Activated effector memory CD4-positive, alpha-beta T cell treated with Interleukin-2 at 50 U/mL for 16 hours (primary cell): ENCODE results near the gene TPRG1L.
"Not testable (repeated sequence)": the region's sequence is repeated elsewhere in the genome, so short reads cannot be mapped to it uniquely, and the experiment has no call there.

ENCODE experiments used
- DNase-seq: peaks from one replicate; pipeline ENCODE4 v3.0.0-alpha.2; 2020

Gene TPRG1L

GRCh38 chr1:3624200-3625136 lies at the start of gene TPRG1L:
Gene TPRG1L, plus strand, starts transcription at chr1:3625015. Its CDS starts 58 bp downstream, at chr1:3625073.
- DNase-seq: peak; percentile 98

DNA sequence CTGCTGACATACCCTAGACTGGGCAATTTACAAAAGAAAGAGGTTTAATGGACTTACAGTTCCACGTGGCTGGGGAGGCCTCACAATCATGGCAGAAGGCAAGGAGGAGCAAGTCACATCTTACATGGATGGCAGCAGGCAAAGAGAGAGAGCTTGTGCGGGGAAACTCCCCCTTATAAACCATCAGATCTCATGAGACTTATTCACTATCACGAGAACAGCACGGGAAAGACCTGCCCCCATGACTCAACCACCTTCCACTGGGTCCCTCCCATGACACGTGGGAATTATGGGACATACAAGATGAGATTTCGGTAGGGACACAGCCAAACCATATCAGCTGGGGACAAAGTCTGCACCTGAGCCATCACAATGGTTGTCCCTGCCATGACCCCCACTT lies 49.3 kb upstream of the TPRG1L start:
- DNase-seq: not testable (repeated sequence)

GRCh38 chr1:3575993-3576392 lies 48.8 kb upstream of the TPRG1L start:
- no peak for DNase-seq

DNA sequence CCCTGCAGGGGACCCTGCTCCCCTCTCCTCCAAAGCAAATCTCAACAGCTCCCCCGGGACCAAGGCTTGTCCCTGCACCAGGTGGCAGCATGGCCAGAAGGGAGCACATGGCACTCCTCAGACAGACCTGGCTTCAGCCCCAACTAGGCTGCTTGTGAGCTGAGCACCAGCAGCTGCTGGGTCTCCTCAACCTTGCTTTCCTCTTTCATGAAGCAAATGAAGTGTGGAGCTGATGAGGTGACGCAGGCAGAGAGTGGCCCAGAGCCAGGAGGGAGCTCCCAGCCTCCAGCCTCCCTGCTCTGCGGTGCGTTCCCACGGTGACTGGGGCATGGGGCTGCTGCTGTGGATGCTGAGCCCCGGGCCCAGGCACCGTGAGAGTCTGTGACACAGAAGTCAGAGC lies 47.5 kb upstream of the TPRG1L start:
- no peak for DNase-seq

GRCh38 chr1:3577711-3578432 lies 46.9 kb upstream of the TPRG1L start:
- DNase-seq: no peak

DNA sequence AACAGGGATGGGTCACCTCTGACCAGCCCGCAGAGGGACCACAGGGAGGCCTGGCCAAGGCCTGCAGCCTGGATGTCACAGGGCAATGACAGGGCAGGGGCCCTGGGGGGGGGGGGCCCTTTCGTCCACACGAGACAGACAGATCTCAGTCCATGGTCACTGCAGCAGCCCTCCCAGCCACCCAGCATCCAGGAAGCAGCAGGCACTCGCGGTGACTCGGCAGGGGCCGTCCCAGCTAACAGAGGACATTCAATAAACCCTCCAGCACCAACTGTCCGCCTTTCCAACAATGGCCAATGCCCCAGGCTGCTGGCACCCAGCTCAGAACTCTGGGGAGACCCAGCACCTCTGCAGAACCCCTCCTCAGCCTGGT lies 46.4 kb upstream of the TPRG1L start:
- no peak for DNase-seq

DNA sequence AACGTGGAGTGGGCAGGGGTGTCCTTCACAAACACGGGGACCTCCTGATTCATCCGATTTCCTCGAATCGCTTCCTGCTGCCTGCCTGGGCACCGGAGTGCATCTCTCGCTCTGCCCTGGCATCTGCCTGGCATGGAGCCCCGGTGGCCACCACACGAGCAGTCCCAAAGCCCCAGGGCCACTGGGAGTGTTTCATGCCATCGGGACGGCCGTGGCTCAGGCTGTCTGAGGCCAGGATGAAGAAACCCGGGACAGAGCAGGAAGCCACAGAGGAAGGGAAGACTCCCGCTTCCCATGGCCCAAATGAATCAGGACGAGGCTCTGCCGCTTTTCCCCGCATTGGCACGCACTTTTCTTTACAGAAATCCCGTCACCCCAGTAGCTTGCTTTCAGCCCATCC lies 45.9 kb upstream of the TPRG1L start:
- DNase-seq: no peak

DNA sequence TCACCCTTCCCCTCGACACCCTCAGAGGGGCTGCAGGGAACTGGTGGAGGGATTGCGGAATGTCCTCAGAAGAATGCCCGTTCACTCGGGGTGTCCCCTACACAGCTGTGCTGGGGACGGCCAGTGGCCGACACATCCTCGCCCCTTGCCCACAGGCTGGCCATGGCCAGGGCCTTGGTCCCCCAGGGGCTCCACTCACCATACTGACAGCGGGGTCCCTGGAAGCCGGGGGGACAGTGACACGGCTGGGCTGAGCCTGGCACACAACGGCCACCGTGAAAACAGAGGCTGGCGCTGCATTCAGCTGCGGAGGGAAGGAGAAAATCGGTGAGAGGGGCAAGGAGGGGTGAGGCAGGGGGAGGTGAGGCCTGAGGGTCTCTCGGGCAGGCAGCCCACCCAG lies 45.2 kb upstream of the TPRG1L start:
- DNase-seq: no peak

- DNase-seq: no peak
These were observed 44.6 kb upstream of the TPRG1L start for GRCh38 chr1:3580231-3580630.

GRCh38 chr1:3581296-3582036 lies 43.3 kb upstream of the TPRG1L start:
- DNase-seq: no peak

DNA sequence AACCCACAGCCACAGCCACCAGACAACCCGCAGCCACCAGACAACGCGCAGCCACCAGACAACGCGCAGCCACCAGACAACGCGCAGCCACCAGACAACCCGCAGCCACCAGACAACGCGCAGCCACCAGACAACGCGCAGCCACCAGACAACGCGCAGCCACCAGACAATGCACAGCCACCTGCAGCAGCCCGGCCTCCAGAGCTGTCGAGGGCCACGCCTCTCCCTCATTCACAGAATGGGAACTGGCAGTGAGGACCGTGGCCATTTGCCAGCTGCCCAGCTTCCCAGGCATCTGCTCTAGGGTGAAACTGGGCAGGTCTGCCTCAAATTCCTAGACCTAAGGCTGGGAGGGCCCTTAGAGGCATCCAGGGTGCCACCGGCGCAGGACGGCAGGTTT lies 41.1 kb upstream of the TPRG1L start:
- DNase-seq: not testable (repeated sequence)

DNA sequence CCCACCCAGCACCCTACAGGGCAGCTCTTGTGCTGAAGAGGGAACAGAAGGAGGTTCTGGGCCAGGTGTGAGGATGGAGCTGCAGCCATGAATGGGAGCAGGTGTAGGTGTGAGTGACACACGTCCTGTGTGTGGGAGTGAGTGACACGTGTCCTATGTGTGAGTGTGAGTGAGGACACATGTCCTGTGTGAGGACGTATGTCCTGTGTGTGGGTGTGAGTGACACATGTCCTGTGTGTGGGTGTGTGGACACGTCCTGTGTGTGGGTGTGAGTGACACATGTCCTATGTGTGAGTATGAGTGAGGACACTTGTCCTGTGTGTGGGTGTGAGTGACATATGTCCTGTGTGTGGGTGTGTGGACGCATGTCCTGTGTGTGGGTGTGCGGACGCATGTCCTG lies 39.9 kb upstream of the TPRG1L start:
- DNase-seq: no peak

GRCh38 chr1:3585353-3585868 lies 39.4 kb upstream of the TPRG1L start:
- DNase-seq: not testable (repeated sequence)

- no peak for DNase-seq
These were observed 38.8 kb upstream of the TPRG1L start for GRCh38 chr1:3585940-3586568.

DNA sequence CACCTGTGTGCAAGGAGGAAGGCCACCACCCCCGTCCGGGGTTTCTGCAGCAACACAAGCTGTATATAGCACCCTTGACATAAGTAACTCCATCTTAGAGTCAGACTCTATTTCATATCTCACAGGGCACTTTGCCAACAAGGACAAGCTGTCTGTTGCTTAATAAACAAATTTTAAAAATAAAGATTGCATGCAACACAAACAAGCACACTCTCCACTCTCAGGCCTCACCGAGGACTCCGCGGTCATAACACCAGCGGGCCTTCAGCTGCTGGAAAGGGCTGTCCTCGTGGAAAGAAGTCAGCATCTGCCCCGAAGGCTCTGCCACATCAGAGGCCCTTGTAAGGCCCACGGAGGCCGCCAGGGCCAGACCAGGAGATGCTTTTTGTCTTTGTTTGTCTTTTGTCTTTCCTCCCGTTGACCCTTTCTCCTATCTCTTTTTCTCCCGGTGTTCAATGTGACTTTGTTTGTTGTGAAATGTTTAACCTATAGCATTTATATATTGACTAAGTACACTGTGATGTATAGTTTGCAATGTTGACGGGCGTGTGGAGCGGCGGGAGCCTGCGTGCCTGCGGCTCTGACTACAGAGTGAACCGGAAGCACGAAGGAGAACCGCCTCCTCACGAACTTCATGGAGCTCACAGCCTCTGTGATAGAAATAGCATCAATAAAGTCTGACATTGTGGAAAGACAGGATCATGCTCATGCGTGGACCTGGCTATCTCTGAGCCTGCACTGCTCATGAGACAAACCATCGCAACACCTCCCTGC lies 37.6 kb upstream of the TPRG1L start:
- no peak for DNase-seq

GRCh38 chr1:3588395-3588794 lies 36.4 kb upstream of the TPRG1L start:
- no peak for DNase-seq

DNA sequence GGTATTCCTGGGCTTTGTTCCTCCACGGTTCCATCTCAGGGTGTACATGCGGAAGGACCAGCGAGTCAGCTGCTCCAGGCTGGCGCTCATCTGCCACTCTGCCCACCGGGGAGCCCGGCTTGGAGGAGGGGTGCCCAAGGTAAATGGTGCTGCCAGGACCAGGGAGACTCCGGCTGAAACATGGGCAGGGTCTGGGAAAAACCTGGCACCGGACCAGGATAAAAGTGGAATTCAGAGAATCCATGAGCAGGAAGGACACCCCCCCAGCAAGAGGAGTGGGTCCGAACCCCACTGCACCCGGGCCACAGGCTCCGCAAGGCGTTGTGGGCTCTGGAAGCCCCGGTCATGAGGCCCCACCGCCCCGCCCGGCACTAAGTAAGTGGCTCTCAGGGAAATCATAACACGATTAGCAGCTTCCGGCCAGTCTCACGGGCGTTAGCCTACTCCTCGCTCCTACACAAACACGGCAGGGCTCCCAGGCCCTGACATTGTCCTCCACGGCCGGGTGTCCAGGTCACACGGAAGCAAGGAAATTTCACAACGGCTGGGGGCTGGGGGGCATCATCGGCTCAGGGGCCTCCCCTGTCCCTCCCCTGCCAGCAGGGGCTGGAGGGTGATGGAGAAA lies 34.6 kb upstream of the TPRG1L start:
- DNase-seq: no peak

DNA sequence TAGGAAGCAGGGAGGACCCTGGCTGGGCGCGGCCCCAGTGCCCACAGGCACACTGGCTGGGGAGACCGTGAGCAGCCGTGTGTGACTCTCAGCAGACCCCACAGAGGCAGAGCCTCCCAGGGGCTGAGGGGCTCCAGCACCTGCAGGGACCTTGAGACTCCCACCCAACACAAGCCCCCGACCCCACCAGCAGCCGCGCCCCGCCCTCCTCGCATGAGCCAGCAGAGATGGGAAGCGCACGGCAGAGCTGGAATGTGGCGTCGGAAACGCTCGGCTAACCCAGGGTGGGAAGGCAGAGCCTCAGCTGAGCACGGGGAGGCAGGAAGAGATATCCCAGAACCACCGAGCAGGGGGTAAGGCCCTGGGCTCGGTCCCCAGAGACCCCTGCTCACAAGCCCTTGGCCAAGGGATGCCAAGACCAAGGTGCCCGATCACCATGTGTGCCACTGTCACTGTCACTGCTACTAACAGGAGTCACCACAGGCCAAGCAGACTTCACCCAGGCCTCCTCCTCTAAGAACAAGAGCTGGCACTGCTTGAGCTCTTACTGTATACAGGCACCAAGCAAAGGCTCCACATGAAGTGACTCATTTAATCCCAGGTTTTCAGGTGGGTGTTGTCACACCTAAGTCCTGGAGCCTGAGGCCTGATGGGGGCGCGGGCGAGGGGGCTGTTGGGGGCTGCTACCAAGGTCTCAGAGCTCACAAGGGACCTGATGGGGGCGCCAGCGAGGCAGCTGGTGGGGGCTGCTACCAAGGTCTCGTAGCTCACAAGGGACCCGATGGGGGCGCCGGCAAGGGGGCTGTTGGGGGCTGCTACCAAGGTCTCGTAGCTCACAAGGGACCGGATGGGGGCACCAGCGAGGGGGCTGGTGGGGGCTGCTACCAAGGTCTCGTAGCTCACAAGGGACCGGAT lies 33.6 kb upstream of the TPRG1L start:
- DNase-seq: no peak

DNA sequence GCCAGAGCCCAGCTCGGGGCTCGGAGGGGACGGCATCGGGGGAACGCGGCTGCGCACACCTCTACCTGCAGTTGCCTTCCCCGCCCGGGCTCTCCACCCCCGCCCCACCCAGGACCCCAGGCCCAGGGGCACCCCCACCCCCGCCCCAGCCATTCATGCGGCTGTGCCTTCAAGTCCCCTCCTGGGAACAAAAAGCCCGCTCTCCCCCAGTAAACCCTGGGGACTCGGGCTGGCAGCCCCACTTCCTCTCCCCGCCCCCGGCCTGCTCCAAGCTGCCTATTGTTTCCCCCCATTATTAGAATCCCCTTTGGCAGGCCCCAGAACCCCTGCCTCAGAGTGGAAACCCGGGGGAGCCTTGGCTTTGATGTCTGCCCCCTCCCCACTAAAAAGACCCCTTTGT lies 31.5 kb upstream of the TPRG1L start:
- DNase-seq: no peak

- no peak for DNase-seq
These were observed 31.1 kb upstream of the TPRG1L start for GRCh38 chr1:3593745-3594144.
